IPS DF 6.9 (cell line): Measurements from ENCODE around the gene AK9.

ENCODE experiments used
- DNase-seq: peaks from one replicate; pipeline ENCODE4 v3.0.0-alpha.2; 2013; ENCODE audit warnings: low read depth, low spot score
- H3K27ac ChIP-seq: one replicate; pipeline ENCODE4 v1.5.1; 2013; ENCODE audit warnings: low read length, control low read depth
- H3K27me3 ChIP-seq: 2 replicates; pipeline ENCODE4 v1.6.1; 2013; ENCODE audit warnings: mild to moderate bottlenecking, low read length; ENCODE audit not compliant: control insufficient read depth, insufficient read depth
- H3K36me3 ChIP-seq: 2 replicates; pipeline ENCODE4 v1.6.1; 2013; ENCODE audit warnings: low read length; ENCODE audit not compliant: control insufficient read depth, insufficient read depth
- H3K4me1 ChIP-seq: 2 replicates; pipeline ENCODE4 v1.6.1; 2013; ENCODE audit warnings: low read length; ENCODE audit not compliant: control insufficient read depth, insufficient read depth
- H3K4me3 ChIP-seq: 2 replicates; pipeline ENCODE4 v1.5.1; 2013; ENCODE audit warnings: mild to moderate bottlenecking, low read length
- H3K9me3 ChIP-seq: 2 replicates; pipeline ENCODE4 v1.6.1; 2013; ENCODE audit warnings: low read length, inconsistent platforms; ENCODE audit not compliant: control insufficient read depth, insufficient read depth
- WGBS: extraction: QIAGEN DNeasy Blood & Tissue Kit; methylation state at CpG from one replicate; pipeline ENCODE4 v1.1.7; 2013; ENCODE audit warnings: mixed read lengths, missing lambda C conversion rate; ENCODE audit not compliant: insufficient read length, insufficient coverage; 5-methylcytosine and 5-hydroxymethylcytosine counted together

Gene AK9

GRCh38 chr6:109453156-109453555 is 237.8 kb downstream of the AK9 start:
- Histone ChIP-seq H3K4me1 (no peaks in the 10 kb centered on the region; the same call in 1 of the 2 replicates), H3K27ac (no peak overlapping the region), H3K4me3 (no peak overlapping the region), H3K27me3 (no peaks in the 10 kb centered on the region), H3K9me3 (no peaks in the 10 kb centered on the region), H3K36me3 (peaks cover 16% of the 10 kb centered on the region)
- DNase-seq: no peak
- WGBS: no CpG with 5 or more reads among the region's 2 CpGs

- Histone ChIP-seq H3K4me1 (no peaks in the 10 kb centered on the region; the same call in 1 of the 2 replicates), H3K4me3 (no peak overlapping the region), H3K9me3 (no peaks in the 10 kb centered on the region), H3K36me3 (peaks cover 16% of the 10 kb centered on the region), H3K27ac (no peak overlapping the region), H3K27me3 (no peaks in the 10 kb centered on the region)
- no peak for DNase-seq
- WGBS: no CpG with 5 or more reads among the region's 9 CpGs
Observed at GRCh38 chr6:109452181-109452580, 238.8 kb downstream of the AK9 start.

GRCh38 chr6:109451376-109451775 is 239.6 kb downstream of the AK9 start:
- Histone ChIP-seq H3K4me1 (no peaks in the 10 kb centered on the region; the same call in 1 of the 2 replicates), H3K27me3 (no peaks in the 10 kb centered on the region), H3K4me3 (no peak overlapping the region), H3K9me3 (no peaks in the 10 kb centered on the region), H3K36me3 (peaks cover 22% of the 10 kb centered on the region), H3K27ac (no peak overlapping the region)
- DNase-seq: no peak
- no CpG with 5 or more reads among the region's 7 CpGs for WGBS

GRCh38 chr6:109450801-109451200 is 240.2 kb downstream of the AK9 start:
- no CpG with 5 or more reads among the region's 3 CpGs for WGBS
- Histone ChIP-seq H3K9me3 (no peaks in the 10 kb centered on the region), H3K36me3 (peaks cover 22% of the 10 kb centered on the region), H3K4me1 (no peaks in the 10 kb centered on the region; the same call in 1 of the 2 replicates), H3K27ac (no peak overlapping the region), H3K4me3 (no peak overlapping the region), H3K27me3 (no peaks in the 10 kb centered on the region)
- no peak for DNase-seq

- peaks cover 27% of the 10 kb centered on the region for H3K36me3 ChIP-seq
- H3K4me3 ChIP-seq: no peak overlapping the region
- no peaks in the 10 kb centered on the region; the same call in 1 of the 2 replicates for H3K4me1 ChIP-seq
- no peaks in the 10 kb centered on the region for H3K9me3 ChIP-seq
- no peaks in the 10 kb centered on the region for H3K27me3 ChIP-seq
- WGBS: no CpG with 5 or more reads among the region's 16 CpGs
- no peak for DNase-seq
- no peak overlapping the region for H3K27ac ChIP-seq
Observed at GRCh38 chr6:109449795-109450673, 241.0 kb downstream of the AK9 start.

- WGBS: no CpG with 5 or more reads among the region's 19 CpGs
- no peaks in the 10 kb centered on the region for H3K9me3 ChIP-seq
- peaks cover 31% of the 10 kb centered on the region for H3K36me3 ChIP-seq
- H3K4me1 ChIP-seq: no peaks in the 10 kb centered on the region
- H3K27me3 ChIP-seq: no peaks in the 10 kb centered on the region
- H3K27ac ChIP-seq: no peak overlapping the region
- DNase-seq: no peak
- no peak overlapping the region for H3K4me3 ChIP-seq
Observed at GRCh38 chr6:109449064-109449794, 241.8 kb downstream of the AK9 start.

- H3K27ac ChIP-seq: no peak overlapping the region
- H3K9me3 ChIP-seq: no peaks in the 10 kb centered on the region
- no peak for DNase-seq
- peaks cover 31% of the 10 kb centered on the region for H3K36me3 ChIP-seq
- H3K27me3 ChIP-seq: no peaks in the 10 kb centered on the region
- no CpG with 5 or more reads among the region's 7 CpGs for WGBS
- H3K4me3 ChIP-seq: no peak overlapping the region
- H3K4me1 ChIP-seq: no peaks in the 10 kb centered on the region
Observed at GRCh38 chr6:109448615-109449014, 242.4 kb downstream of the AK9 start.

- Histone ChIP-seq H3K4me3 (no peak overlapping the region), H3K27ac (no peak overlapping the region), H3K9me3 (no peaks in the 10 kb centered on the region), H3K36me3 (peaks cover 31% of the 10 kb centered on the region), H3K27me3 (no peaks in the 10 kb centered on the region), H3K4me1 (no peaks in the 10 kb centered on the region)
- DNase-seq: no peak
- WGBS: no CpG with 5 or more reads among the region's 8 CpGs
Observed at GRCh38 chr6:109447878-109448555, 243.0 kb downstream of the AK9 start.

GRCh38 chr6:109447087-109447486 is 243.9 kb downstream of the AK9 start:
- Histone ChIP-seq H3K4me1 (peaks cover under 1% of the 10 kb centered on the region; the same call in 1 of the 2 replicates), H3K27ac (no peak overlapping the region), H3K36me3 (peaks cover 36% of the 10 kb centered on the region), H3K27me3 (no peaks in the 10 kb centered on the region), H3K4me3 (no peak overlapping the region), H3K9me3 (no peaks in the 10 kb centered on the region)
- no CpG with 5 or more reads among the region's 10 CpGs for WGBS
- DNase-seq: no peak

- peaks cover 34% of the 10 kb centered on the region for H3K36me3 ChIP-seq
- no peak for DNase-seq
- no peak overlapping the region for H3K4me3 ChIP-seq
- no peaks in the 10 kb centered on the region for H3K9me3 ChIP-seq
- H3K27ac ChIP-seq: no peak overlapping the region
- WGBS: no CpG with 5 or more reads among the region's 8 CpGs
- H3K4me1 ChIP-seq: peaks cover 3% of the 10 kb centered on the region
- H3K27me3 ChIP-seq: no peaks in the 10 kb centered on the region
Observed at GRCh38 chr6:109446541-109446940, 244.5 kb downstream of the AK9 start.
